Stimulated activated CD4-positive, alpha-beta T cell treated with anti-CD3 and anti-CD28 coated beads, Interleukin-15, amount 100 ng/mL, for 48 hours (primary cell): ENCODE data around the gene C14orf180.

Experiments
- DNase-seq, 2 donors: peaks; one replicate each; pipeline ENCODE4 v3.0.0-alpha.2; 2020; ENCODE audit warnings: low read depth in 2 of 2

C14orf180 gene

GRCh38 chr14:104550340-104550860 is 29.2 kb upstream of the C14orf180 start:
- no peak for DNase-seq

DNA sequence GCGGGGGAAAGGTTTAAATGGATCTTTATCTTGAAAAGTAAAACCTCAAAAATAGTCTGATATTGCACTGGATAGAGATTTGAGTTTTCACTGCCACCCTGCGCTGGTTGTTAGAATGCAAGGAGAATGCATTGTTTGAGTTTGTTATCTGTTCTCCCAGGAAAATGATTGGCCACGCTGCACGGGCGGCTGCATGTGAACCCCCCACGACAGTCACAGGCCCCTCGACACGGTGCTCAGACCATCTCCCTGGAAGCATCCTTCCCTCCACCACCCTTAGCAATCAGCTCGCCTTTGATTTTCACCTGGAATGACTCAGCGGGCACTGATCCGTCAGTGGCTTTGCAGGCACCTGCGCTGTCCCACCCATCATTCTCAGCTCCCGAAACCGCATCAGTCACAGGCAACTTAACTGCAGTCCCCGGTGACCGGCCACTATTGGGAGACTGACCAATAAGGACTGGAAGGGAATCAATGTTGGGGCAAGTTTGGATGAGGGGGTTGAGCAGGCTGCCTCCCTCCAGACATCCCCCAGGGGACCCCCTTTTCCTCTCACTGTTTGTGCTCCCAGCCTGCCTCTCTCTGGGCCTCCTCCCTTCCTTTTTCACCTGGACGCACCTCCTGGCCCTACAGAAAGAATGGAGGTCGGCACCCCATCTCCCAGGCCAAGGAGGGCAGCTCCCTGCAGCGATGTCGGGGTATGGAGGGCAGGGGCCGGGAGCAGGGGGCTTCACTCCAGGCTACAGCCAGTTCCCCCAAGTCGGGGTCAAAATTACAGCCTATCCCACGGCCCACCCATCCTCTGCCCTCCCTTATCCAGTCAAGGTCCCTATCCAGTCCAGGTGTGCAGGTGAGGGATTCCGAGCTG is 28.5 kb upstream of the C14orf180 start:
- no peak for DNase-seq

DNA sequence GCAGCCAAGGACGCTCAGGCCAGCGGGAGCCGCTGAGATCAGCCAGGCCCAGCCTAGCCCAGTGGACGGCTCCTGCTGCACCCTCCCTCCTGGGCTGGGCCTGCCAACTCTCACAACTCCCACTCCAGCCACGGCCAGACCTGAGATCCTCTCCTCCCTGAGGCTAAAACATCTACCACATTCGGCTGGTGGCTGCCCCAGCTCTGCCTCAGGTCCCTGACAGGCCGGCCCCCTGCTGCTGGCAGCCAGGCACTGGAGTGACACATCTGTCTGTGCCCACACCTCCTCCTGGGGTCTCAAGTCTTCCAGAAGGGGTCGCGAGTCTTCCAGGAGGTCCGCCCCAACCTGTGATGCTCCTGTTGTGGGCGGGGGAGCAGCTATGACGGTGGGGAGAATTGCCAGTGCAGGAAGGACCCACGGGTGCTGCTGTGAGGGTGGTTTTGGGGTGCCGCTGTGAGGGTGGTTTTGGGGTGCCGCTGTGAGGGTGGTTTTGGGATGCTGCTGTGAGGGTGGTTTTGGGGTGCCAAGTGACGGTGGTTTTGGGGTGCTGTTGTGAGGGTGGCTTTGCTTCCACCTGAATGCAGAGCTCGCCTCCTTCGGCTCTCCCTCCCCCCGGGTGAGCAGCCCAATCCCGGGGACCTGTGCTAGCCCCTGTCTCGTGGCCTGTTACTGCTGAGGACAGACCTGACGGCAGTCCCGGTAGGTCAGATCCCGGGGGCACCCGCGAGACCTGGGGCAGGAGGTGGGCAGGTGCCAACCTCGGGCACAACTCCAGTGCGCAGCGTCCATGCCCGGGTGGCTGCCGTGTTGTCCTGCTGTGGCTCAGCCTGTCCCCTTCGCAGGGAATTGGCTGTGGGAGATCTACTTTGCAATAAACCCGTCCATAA is 27.5 kb upstream of the C14orf180 start:
- DNase-seq, result no peak

GRCh38 chr14:104552738-104553125 is 26.8 kb upstream of the C14orf180 start:
- no peak for DNase-seq

DNA sequence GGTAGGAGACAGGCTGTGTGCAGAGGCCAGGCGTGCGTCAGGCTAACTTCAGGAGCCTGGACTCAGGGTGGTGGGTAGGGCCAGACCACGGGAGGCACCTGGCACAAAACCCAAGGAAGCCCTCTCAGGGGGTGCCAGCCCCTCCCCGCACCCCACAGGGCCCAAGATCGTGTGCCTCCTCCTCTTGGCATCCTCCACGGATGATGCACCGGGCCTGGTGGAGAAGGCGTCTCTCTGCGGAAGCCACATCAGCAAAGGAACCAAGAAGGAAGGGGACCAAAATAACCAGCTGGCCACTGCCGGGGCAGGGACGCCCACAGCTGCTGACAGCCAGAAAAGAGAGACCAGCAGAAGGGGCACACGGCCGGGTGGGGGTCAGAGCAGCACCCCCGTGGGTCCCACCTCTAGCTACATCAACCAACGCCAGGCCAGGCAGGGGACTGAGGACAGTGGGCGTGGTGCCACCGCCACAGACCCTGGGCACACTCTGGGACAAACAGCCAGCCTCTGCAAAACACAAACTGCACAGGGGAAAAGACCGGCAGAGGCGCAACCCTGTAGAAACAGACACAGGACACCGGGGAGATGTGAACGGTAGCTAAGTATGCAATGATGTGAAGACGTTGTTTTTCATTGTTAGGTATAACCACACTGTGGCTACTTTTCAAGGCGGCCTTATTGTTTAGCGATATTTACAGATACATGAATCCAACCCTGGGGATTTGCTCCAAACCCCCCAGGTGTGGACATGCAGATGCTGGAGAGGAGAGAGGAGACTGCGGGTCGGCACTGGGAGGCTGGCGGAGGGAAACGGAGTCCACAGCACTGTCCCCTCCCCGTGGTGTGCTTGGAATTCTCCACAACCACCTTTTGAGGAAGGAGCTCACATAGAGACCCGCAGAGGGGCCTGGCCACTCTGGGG is 26.1 kb upstream of the C14orf180 start:
- no peak for DNase-seq

DNA sequence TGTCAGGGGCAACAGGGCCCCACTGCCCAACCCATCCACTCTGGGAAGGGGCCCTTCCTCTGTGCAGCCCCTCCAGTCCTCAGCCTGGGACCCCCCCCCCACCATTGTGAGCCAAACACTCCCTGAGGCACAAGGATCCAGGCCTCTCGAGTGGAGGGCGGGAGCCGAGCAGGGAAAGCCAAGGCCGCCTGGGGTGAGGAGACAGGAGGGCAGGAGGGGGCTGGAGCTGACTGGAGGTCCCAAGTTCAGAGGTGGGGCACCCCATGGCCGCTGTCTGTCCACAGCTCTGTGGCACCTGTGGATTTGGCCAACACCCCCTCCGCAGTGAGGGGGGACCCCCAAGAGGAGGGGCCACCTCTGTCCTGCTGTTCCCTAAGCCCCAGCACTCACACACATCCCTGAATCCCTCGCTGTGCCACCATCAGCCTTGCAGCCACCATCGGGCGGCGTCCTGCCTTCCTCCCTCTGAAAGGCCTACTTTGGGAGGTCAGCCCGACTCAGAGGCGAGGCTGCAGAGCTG is 25.4 kb upstream of the C14orf180 start:
- DNase-seq, result no peak

DNA sequence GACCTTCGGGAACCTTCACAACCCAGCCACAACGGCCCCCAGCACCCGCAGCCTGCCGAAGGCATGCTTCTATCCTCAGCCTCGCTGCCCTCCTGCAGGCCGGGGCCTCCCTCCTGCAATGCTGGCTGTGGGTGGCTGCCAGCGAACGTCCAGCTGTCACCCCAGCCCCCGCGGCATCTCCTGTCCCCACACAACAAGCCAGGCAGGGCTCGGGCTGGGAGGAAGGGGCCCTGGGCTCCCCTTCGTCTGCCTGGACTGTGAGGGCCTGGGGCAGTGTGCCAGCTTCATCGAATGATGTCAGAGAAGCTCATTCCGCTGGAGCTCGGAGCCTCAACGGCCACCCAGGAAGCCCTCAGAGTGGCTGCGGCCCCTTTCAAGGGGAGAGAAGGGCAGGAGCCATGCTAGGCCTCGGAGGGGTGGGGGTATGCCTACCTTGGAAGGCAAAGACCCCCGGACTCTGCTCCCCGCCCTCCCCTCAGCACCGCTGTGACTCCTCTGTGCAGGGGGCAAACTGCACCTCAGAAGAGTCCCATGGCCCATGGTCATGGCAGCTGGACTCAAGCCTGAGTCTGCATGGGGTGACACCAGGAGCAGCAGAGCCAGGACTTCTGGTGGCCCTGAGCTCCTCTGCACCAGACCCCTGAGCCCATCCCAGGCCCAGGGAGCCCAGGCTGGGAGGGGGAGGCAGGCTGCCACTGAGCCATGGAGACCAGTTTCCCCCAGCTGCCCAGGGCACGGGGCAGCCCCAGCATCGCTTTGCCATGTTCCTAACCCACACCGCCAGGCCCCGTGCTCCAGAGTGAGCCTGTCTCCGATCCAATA is 24.7 kb upstream of the C14orf180 start:
- DNase-seq, result no peak

DNA sequence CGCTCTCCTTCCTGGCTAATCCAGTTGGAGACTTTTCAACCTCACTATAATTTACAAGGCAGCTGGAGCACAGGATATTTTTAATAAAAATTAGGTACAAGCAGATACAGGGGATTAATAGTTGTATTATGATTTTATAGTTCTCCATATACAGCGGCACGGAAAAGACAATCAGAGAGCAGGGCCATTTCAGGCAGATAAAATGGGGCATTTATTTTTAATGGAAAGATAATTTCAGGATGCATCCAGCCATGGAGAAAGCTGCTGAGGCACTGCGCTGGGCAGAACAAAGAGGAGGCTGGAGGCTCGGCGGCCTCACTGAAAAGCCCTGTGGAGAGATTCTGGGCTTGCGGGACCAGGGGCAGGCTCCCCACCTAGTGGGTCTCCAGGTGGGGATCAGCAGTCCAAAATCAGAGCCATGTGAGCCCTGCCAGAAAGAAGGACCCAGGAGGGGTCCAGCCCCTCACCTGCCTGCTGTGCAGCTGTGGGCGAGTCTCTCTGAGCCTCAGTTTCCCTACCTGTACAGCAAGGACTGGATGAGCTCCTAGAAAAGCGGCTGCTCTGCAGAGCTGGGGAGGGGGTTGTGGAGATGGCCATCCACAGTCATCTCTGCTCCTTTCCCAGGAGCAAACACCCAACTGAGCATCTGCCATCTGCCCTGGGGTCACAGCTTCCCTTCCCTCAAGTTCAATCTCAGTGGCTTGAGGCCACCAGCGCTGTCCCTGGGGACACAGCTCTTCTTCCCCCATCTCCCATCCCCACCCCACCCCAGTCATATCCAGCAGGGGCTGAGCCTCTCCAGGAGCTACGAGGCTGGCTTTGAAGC is 23.9 kb upstream of the C14orf180 start:
- DNase-seq, result no peak

- no peak for DNase-seq
These were observed 23.1 kb upstream of the C14orf180 start for GRCh38 chr14:104556256-104557021.

GRCh38 chr14:104557086-104557485 is 22.5 kb upstream of the C14orf180 start:
- no peak for DNase-seq

GRCh38 chr14:104557766-104558165 is 21.8 kb upstream of the C14orf180 start:
- no peak for DNase-seq

DNA sequence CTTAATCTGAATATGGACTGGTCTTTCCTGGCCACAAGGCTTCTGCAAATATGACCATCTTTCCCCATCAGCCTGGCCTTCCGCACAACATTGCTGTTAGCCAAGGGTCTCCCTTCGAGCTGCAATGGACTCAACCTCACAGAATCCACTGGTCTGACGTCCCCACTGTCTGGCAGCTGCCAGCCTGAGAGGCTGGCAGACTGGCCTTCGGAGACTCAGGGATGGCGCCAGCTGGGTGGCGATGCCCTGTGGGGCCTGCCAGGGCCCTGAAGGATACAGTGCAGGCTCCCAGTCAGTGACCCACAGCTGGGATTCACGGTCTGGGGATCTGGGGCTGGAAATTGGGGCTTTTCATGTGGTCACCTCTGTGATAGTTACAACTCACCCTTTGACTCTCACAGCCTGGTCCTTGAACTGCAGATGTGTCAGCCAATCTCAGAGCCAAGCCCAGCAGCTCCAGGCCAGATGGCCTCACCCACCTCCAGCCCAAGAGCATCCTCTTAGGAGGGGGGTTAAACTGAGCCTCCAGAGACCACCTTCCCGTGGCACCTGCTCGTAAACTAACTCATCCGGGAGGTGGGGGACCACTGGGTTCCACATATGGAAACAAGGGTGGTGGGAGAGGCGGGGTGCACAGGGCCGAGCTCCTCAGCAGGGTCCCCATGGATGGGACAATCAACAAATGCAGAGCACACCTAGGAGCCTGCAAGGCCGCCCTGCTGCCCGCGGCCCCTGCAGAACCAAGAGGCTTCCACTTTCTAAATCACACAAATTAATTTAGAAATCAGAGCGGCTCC is 21.1 kb upstream of the C14orf180 start:
- DNase-seq, result no peak

DNA sequence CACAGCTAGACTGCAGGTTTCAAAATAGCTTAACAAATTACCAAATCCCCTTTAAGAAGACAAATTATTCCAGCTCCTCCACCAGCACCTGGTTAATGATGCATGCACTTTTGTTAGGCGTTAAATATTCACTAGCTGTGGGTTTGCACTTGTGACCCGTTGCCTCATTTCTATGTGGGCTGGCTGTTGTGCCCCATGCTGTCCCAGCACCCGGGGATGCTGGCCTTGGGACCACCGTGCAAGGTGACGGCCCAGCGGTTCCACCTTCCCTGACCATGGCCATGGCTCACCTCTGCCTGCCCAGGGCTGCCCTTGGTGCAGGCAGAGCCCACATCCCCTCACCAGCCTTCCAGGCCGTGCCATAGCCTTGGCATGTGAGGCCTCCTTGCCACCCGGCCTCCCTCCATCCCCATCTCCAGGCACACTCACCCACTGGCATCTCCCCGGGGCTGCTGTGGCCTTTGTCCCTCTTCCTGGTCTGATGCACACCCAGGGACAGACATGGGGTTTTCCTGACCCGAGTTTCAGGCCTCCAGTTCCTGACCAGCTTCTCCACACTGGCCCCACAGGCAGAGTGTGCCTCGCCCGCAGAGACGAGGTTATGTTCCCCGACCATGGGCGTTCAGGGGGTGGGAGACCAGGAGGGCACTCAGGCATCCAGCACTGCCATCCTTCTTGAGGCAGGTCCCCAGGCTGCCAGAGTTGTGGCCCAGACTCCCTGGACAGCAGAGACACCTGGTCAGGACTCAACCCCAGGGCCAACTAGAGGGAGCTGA is 20.3 kb upstream of the C14orf180 start:
- DNase-seq, result no peak

DNA sequence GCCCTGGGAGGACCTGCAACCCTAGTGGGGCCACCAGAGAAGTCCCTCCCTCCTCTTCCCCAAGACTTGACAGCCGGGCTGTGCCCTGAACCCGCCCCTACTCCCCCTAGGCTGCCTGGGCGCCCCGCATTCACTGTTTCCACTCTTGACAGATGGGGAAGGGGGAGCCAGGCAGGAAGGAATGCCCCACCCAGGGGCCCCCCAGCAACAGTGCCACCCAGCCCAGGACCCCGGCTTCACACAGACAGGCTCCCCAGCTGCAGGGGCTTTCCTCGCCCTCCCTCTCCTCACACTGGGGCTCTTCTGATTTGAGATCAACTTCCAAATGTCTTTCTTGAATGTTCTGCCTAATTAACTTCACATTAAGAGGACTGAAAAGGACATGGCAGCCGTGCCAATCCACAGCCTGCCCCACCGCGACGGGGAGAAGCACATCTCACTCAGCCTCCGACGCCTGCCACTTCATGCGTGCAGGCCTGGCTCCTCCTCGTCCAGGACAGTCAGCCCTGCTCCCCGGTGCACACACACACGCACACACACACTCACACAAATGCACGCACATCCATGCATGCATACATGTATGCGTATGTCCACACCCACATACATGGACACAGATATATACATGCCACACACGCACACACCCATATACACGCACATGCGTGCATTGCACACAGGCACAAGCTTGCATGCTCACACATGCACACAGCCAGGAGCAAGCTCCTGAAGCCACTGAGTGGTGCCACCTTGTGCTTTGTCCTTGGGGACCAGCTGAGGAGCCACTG is 19.6 kb upstream of the C14orf180 start:
- DNase-seq, result no peak

DNA sequence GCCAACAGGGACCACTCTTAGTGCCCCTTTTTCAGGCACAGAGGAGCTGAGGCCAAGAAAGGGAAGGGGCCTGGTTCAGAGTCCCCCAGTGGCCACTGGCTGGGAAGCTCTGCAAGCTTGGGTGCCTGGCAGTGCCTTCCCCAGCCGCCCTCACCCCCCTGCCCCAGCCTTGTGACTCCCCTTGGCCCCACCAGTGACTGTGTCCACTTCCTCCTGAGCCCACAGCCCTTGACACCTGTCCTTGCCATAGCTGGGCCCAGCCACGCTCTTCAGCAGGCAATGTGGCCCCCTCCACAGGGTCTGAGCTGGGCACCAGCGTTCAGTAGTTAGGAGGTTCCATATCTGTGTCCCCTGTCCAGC is 19.0 kb upstream of the C14orf180 start:
- DNase-seq, result no peak

DNA sequence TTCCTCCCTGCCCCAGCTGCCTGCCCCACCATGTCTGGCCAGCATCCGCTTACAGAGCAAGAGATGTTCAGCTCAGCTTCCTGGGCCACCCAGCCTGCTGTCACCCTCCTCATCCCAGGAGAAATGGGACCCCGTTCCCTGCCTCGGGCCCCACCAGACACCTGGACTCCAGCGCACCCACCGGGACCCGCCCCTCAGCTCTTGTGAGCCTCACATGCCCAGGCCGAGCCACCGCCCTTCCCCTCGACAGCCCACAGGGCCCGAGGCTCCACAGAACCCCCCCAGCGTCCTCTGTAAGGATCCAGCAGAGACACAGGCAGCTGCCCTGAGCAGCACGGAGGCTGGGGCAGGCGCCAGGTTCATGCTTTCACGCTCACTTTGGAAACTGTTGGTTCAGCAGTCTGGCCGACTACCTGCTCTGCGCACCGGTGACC is 18.4 kb upstream of the C14orf180 start:
- DNase-seq, result no peak
